Neuronal stem cell (in vitro differentiated cells): ENCODE results near the gene TSPOAP1.

Experiments
- DNase-seq: peaks from one replicate; pipeline ENCODE4 v3.0.0-alpha.2; 2013; ENCODE audit warnings: low spot score
- H2AFZ ChIP-seq: one replicate; pipeline ENCODE4 v1.6.1; 2013; ENCODE audit warnings: mild to moderate bottlenecking, low read length, inconsistent platforms
- H2AK5ac ChIP-seq: 2 replicates; pipeline ENCODE4 v1.6.1; 2013; ENCODE audit warnings: low read depth, mild to moderate bottlenecking, inconsistent platforms, low read length, moderate library complexity, mixed read lengths
- H2BK120ac ChIP-seq: 2 replicates; pipeline ENCODE4 v1.6.1; 2013; ENCODE audit warnings: low read depth, mild to moderate bottlenecking, inconsistent platforms, low read length, moderate library complexity, mixed read lengths
- H2BK12ac ChIP-seq: one replicate; pipeline ENCODE4 v1.6.1; 2013; ENCODE audit warnings: low read length, inconsistent platforms
- H2BK15ac ChIP-seq: 2 replicates; pipeline ENCODE4 v1.6.1; 2013; ENCODE audit warnings: mild to moderate bottlenecking, low read length, inconsistent platforms, mixed read lengths
- H2BK5ac ChIP-seq: one replicate; pipeline ENCODE4 v1.6.1; 2013; ENCODE audit warnings: inconsistent platforms, mild to moderate bottlenecking, low read length, moderate library complexity
- H3K14ac ChIP-seq: one replicate; pipeline ENCODE4 v1.6.1; 2013; ENCODE audit warnings: low read length, inconsistent platforms
- H3K18ac ChIP-seq: 2 replicates; pipeline ENCODE4 v1.6.1; 2013; ENCODE audit warnings: low read length, inconsistent platforms
- H3K23ac ChIP-seq: 2 replicates; pipeline ENCODE4 v1.6.1; 2013; ENCODE audit warnings: low read depth, mild to moderate bottlenecking, mixed read lengths, low read length, inconsistent platforms; ENCODE audit not compliant: poor library complexity
- H3K27ac ChIP-seq: replicated peaks from 3 replicates; pipeline ENCODE4 v1.5.1; 2013; ENCODE audit warnings: low read length, inconsistent platforms
- H3K27me3 ChIP-seq, 3 experiments: 2 replicates each; pipeline ENCODE4 v1.6.1; 2013; ENCODE audit warnings: low read length in 3 of 3, mild to moderate bottlenecking in 2 of 3, inconsistent platforms in 1 of 3, low read depth in 1 of 3, mixed read lengths in 1 of 3, moderate library complexity in 1 of 3; ENCODE audit not compliant: control insufficient read depth in 3 of 3, insufficient read depth in 3 of 3
- H3K36me3 ChIP-seq, 2 donors: replicated peaks in 1 of 2; 2 replicates each; pipeline ENCODE4 v1.6.1; 2013; ENCODE audit warnings: low read length in 2 of 2; ENCODE audit not compliant: control insufficient read depth in 2 of 2, insufficient read depth in 2 of 2
- H3K4ac ChIP-seq: 2 replicates; pipeline ENCODE4 v1.6.1; 2013; ENCODE audit warnings: inconsistent platforms, mild to moderate bottlenecking, low read length, moderate library complexity
- H3K4me1 ChIP-seq, 2 donors: 1 replicate in 1 of 2; 2 replicates in 1 of 2; pipeline ENCODE4 v1.6.1; 2013; ENCODE audit warnings: low read length in 2 of 2, low read depth in 1 of 2; ENCODE audit not compliant: control insufficient read depth in 2 of 2, insufficient read depth in 1 of 2
- H3K4me2 ChIP-seq: one replicate; pipeline ENCODE4 v1.6.1; 2013; ENCODE audit warnings: mild to moderate bottlenecking, low read length, inconsistent platforms; ENCODE audit not compliant: insufficient read depth, poor library complexity, severe bottlenecking
- H3K4me3 ChIP-seq, 2 donors: 2 replicates each; pipeline ENCODE4 v1.5.1; 2013; ENCODE audit warnings: low read length in 2 of 2, mild to moderate bottlenecking in 2 of 2, inconsistent platforms in 1 of 2, moderate library complexity in 1 of 2
- H3K79me1 ChIP-seq: one replicate; pipeline ENCODE4 v1.6.1; 2013; ENCODE audit warnings: low read depth, mild to moderate bottlenecking, inconsistent platforms, low read length, moderate library complexity
- H3K9ac ChIP-seq: one replicate; pipeline ENCODE4 v1.6.1; 2013; ENCODE audit warnings: mild to moderate bottlenecking, low read depth, low read length, inconsistent platforms; ENCODE audit not compliant: poor library complexity
- H3K9me3 ChIP-seq, 2 donors: replicated peaks in 1 of 2; 2 replicates each; pipeline versions ENCODE3 to v1.6.1; 2013; ENCODE audit warnings: low read length in 2 of 2, mild to moderate bottlenecking in 2 of 2, inconsistent platforms in 1 of 2, low read depth in 1 of 2, mixed read lengths in 1 of 2, moderate library complexity in 1 of 2; ENCODE audit not compliant: control insufficient read depth in 2 of 2, insufficient read depth in 1 of 2
- H4K8ac ChIP-seq: one replicate; pipeline ENCODE4 v1.6.1; 2013; ENCODE audit warnings: low read depth, mild to moderate bottlenecking, inconsistent platforms, low read length, moderate library complexity
- H4K91ac ChIP-seq: one replicate; pipeline ENCODE4 v1.6.1; 2013; ENCODE audit warnings: low read length, low read depth, mild to moderate bottlenecking, inconsistent platforms; ENCODE audit not compliant: poor library complexity
- WGBS, 2 donors: extraction: QIAGEN DNeasy Blood & Tissue Kit; methylation state at CpG; one replicate each; pipeline ENCODE4 v1.1.7; 2013; ENCODE audit warnings: missing lambda C conversion rate in 2 of 2, mixed read lengths in 1 of 2; ENCODE audit not compliant: insufficient read length in 2 of 2, insufficient replicate concordance in 1 of 2; ENCODE audit errors: extremely low coverage in 2 of 2; 5-methylcytosine and 5-hydroxymethylcytosine counted together

Gene TSPOAP1

GRCh38 chr17:58375811-58376210 lies 47.2 kb upstream of the TSPOAP1 start:
- H3K18ac ChIP-seq, result peak overlapping the region; percentile 23
- H2BK12ac ChIP-seq, result no peak overlapping the region
- H3K27ac ChIP-seq, result no peak overlapping the region
- H2BK120ac ChIP-seq, result no peak overlapping the region
- H2AK5ac ChIP-seq, result no peak overlapping the region
- peak overlapping the region; percentile 62 for H2AFZ ChIP-seq
- H4K91ac ChIP-seq, result no peak overlapping the region
- no peaks in the 10 kb centered on the region for H3K79me1 ChIP-seq
- H2BK5ac ChIP-seq, result no peak overlapping the region
- H4K8ac ChIP-seq, result no peak overlapping the region
- WGBS, 2 donors, result no CpG with 5 or more reads among the region's 2 CpGs
- no peak overlapping the region for H2BK15ac ChIP-seq
- H3K27me3 ChIP-seq, result no peaks in the 10 kb centered on the region
- H3K9me3 ChIP-seq, result no peaks in the 10 kb centered on the region
- H3K36me3 ChIP-seq, result no peaks in the 10 kb centered on the region
- H3K23ac ChIP-seq, result no peak overlapping the region
- H3K4me1 ChIP-seq, result peaks cover 0 to 6% of the 10 kb centered on the region in 2 donors
- H3K4me3 ChIP-seq, result no peak overlapping the region
- H3K14ac ChIP-seq, result no peak overlapping the region
- no peak overlapping the region for H3K9ac ChIP-seq
- no peak overlapping the region for H3K4ac ChIP-seq
- no peak overlapping the region for H3K4me2 ChIP-seq
- no peak for DNase-seq

GRCh38 chr17:58375256-58375655 lies 46.7 kb upstream of the TSPOAP1 start:
- peaks cover 0 to 6% of the 10 kb centered on the region in 2 donors for H3K4me1 ChIP-seq
- no peak overlapping the region for H2AK5ac ChIP-seq
- H4K8ac ChIP-seq, result no peak overlapping the region
- H3K9ac ChIP-seq, result no peak overlapping the region
- H3K27me3 ChIP-seq, result no peaks in the 10 kb centered on the region
- H3K36me3 ChIP-seq, result no peaks in the 10 kb centered on the region
- no peak overlapping the region for H3K14ac ChIP-seq
- no peak overlapping the region for H3K4me3 ChIP-seq
- H2BK120ac ChIP-seq, result no peak overlapping the region
- H3K79me1 ChIP-seq, result no peaks in the 10 kb centered on the region
- no peak overlapping the region for H2BK15ac ChIP-seq
- H4K91ac ChIP-seq, result no peak overlapping the region
- no peak overlapping the region for H3K23ac ChIP-seq
- no peak overlapping the region for H2BK12ac ChIP-seq
- DNase-seq, result no peak
- no peaks in the 10 kb centered on the region for H3K9me3 ChIP-seq
- H3K4ac ChIP-seq, result no peak overlapping the region
- no peak overlapping the region for H2AFZ ChIP-seq
- no peak overlapping the region for H3K18ac ChIP-seq
- no peak overlapping the region for H3K4me2 ChIP-seq
- H2BK5ac ChIP-seq, result no peak overlapping the region
- H3K27ac ChIP-seq, result no peak overlapping the region
- no CpG with 5 or more reads among the region's 5 CpGs for WGBS, 2 donors

GRCh38 chr17:58373923-58374322 lies 45.3 kb upstream of the TSPOAP1 start:
- no peak overlapping the region for H3K18ac ChIP-seq
- H3K27ac ChIP-seq, result no peak overlapping the region
- peaks cover 0 to 6% of the 10 kb centered on the region in 2 donors for H3K4me1 ChIP-seq
- H2BK15ac ChIP-seq, result no peak overlapping the region
- H3K9ac ChIP-seq, result no peak overlapping the region
- no peak overlapping the region for H4K8ac ChIP-seq
- H4K91ac ChIP-seq, result no peak overlapping the region
- H2BK12ac ChIP-seq, result no peak overlapping the region
- H3K4ac ChIP-seq, result no peak overlapping the region
- H2BK120ac ChIP-seq, result no peak overlapping the region
- no peak overlapping the region for H3K23ac ChIP-seq
- no peak for DNase-seq
- no peak overlapping the region for H2AFZ ChIP-seq
- H3K36me3 ChIP-seq, result no peaks in the 10 kb centered on the region
- no CpG with 5 or more reads among the region's 1 CpG for WGBS, 2 donors
- H3K79me1 ChIP-seq, result no peaks in the 10 kb centered on the region
- no peak overlapping the region for H3K14ac ChIP-seq
- H3K27me3 ChIP-seq, result no peaks in the 10 kb centered on the region
- no peak overlapping the region for H3K4me2 ChIP-seq
- no peak overlapping the region for H2AK5ac ChIP-seq
- H3K4me3 ChIP-seq, result no peak overlapping the region
- H2BK5ac ChIP-seq, result no peak overlapping the region
- H3K9me3 ChIP-seq, result no peaks in the 10 kb centered on the region

DNA sequence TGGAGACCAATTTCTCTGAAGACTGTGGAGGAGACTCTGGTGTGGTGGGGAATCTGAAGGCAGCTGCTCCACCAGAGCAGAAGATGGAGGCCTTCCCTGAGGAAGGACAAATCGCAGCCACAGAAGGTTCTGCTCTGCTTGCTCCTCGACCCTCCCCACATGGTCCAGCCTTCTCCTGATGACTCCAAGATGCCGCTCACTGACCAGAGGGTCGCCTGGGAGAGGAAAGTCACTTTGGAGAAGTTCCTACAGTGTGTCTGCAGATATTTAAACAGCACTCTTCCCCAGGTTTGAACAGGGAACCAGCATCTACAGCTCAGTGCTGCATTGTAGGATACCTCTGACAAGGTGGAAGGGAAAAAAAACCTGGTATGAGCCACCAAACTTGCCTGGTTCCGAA lies 44.4 kb upstream of the TSPOAP1 start:
- no peak overlapping the region for H4K8ac ChIP-seq
- no peaks in the 10 kb centered on the region for H3K36me3 ChIP-seq
- H3K79me1 ChIP-seq, result no peaks in the 10 kb centered on the region
- no peak overlapping the region for H2BK120ac ChIP-seq
- H3K4me3 ChIP-seq, result no peak overlapping the region
- H2BK15ac ChIP-seq, result no peak overlapping the region
- no peak overlapping the region for H3K14ac ChIP-seq
- H3K4ac ChIP-seq, result no peak overlapping the region
- WGBS, 2 donors, result no CpG with 5 or more reads among the region's 5 CpGs
- no peak for DNase-seq
- H2BK12ac ChIP-seq, result no peak overlapping the region
- no peak overlapping the region for H4K91ac ChIP-seq
- H3K9ac ChIP-seq, result no peak overlapping the region
- H3K23ac ChIP-seq, result no peak overlapping the region
- H3K18ac ChIP-seq, result peak overlapping the region; percentile 42
- no peak overlapping the region for H3K27ac ChIP-seq
- no peak overlapping the region for H3K4me2 ChIP-seq
- H3K9me3 ChIP-seq, result no peaks in the 10 kb centered on the region
- H3K4me1 ChIP-seq, result peaks cover 0 to 6% of the 10 kb centered on the region in 2 donors
- no peaks in the 10 kb centered on the region for H3K27me3 ChIP-seq
- H2AK5ac ChIP-seq, result no peak overlapping the region
- H2BK5ac ChIP-seq, result no peak overlapping the region
- peak overlapping the region; percentile 49 for H2AFZ ChIP-seq
